Parietal lobe (tissue), 1 donor: ENCODE measurements around the gene SAMD15. TPM values are rescaled to one million over a fixed set of nuclear protein-coding genes. Genes with fewer than 3 reads are reported as not detected.

ENCODE experiments used
- total RNA-seq: library from RNA; depleted of rRNA; stranded (reverse); fragments of >200 nt; gene quantifications from one replicate; pipeline ENCODE4 v1.2.3, GENCODE V29; 2014

SAMD15 gene
- 10.0 TPM for total RNA-seq

DNA sequence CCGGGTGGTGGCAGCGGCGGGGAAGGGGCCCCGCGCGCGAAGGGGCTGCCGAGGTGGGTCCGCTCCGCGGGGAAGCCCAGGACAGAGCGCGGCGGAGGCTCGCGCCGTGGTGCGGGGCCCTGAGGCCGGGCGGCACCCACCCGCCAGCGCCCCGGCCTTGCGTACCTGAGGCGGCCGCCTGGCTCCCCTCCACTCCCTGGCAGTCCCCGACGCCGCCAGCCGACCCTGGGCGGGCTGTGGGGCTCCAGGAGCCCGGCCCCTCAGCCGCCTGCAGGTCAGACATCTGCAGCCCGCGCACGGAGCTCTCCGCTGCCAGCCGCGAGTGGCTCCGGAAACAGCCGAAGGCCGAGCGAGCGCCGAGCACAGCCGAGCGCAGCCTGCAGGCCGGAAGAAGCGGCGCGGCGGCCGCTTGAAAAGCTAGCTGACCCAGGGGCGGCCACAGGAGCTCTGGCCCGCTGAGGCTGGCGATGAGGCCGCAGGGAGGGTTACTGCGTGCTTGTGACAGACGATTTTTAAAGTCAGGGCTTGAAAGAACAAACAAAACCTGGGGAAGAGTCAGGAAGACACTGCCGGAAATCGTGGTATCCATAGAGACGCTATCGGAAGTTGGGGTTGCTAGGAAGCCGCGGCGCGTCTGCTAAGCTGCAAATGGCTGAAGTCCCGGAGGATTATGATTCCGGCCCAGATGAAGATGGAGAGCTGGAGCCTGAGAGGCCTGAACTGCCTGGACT is at the start of gene SAMD15, which contains the start of gene TMED8:
Gene SAMD15 (plus strand): TSS at position 609 of the 731 bp plus-strand sequence. CDS start 40 bp downstream, at position 649.
Gene TMED8 (minus strand): TSS at position 324 of the 731 bp plus-strand sequence. CDS start 41 bp downstream, at position 283.

GRCh38 chr14:77423423-77423822 is 46.2 kb downstream of the SAMD15 start, which contains the start of gene NOXRED1:
Gene NOXRED1, minus strand, starts transcription at chr14:77423523. Its CDS starts 634 bp downstream, at chr14:77422889.

Other genes with a start within 250 kb of the SAMD15 start
- 14.7 TPM for gene ZDHHC22, start 235.6 kb upstream of the SAMD15 start, total RNA-seq
- 21.6 TPM for gene TMEM63C, start 195.6 kb upstream of the SAMD15 start, total RNA-seq
- 4.7 TPM for gene NGB, start 106.2 kb upstream of the SAMD15 start, total RNA-seq
- gene POMT2, start 56.5 kb upstream of the SAMD15 start, total RNA-seq, result 25.4 TPM
- gene GSTZ1, start 56.3 kb upstream of the SAMD15 start, total RNA-seq, result 7.8 TPM
- gene TMED8, start 285 bp upstream of the SAMD15 start, total RNA-seq, result 25.7 TPM
- 0.94 TPM for gene NOXRED1, start 46.1 kb downstream of the SAMD15 start, total RNA-seq
- gene VIPAS39, start 80.2 kb downstream of the SAMD15 start, total RNA-seq, result 35.1 TPM
- gene AHSA1, start 80.7 kb downstream of the SAMD15 start, total RNA-seq, result 84.2 TPM
- not detected for gene ISM2, start 121.4 kb downstream of the SAMD15 start, total RNA-seq
- 31.6 TPM for gene SPTLC2, start 239.3 kb downstream of the SAMD15 start, total RNA-seq